OCI-LY7 (cell line): ENCODE measurements around the gene TLE1.

Experiments
- EZH2phosphoT487 ChIP-seq: fragments of 200-600 bp; sonication (generic); IDR thresholded peaks from 2 replicates; pipeline ENCODE4 v1.6.1; 2018; ENCODE audit warnings: low read depth, borderline replicate concordance, mild to moderate bottlenecking, mixed run types, antibody characterized with exemption, low read length, moderate library complexity, mixed read lengths
- TF ChIP-seq, protein P1 (sequence below): fragments of 200-600 bp; sonication (generic); conservative IDR thresholded peaks from 2 replicates; pipeline ENCODE4 v1.5.1; 2014; ENCODE audit warnings: mild to moderate bottlenecking, antibody characterized with exemption, low read length, moderate library complexity, mixed read lengths

- TF ChIP-seq, protein P1, sequence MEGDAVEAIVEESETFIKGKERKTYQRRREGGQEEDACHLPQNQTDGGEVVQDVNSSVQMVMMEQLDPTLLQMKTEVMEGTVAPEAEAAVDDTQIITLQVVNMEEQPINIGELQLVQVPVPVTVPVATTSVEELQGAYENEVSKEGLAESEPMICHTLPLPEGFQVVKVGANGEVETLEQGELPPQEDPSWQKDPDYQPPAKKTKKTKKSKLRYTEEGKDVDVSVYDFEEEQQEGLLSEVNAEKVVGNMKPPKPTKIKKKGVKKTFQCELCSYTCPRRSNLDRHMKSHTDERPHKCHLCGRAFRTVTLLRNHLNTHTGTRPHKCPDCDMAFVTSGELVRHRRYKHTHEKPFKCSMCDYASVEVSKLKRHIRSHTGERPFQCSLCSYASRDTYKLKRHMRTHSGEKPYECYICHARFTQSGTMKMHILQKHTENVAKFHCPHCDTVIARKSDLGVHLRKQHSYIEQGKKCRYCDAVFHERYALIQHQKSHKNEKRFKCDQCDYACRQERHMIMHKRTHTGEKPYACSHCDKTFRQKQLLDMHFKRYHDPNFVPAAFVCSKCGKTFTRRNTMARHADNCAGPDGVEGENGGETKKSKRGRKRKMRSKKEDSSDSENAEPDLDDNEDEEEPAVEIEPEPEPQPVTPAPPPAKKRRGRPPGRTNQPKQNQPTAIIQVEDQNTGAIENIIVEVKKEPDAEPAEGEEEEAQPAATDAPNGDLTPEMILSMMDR: no peak
- no peak for TF ChIP-seq EZH2phosphoT487
These were observed 151.4 kb downstream of the TLE1 start for GRCh38 chr9:81537964-81538363.
